GM21360 (cell line): Measurements from ENCODE around the gene ICAM3.

Experiments used
- ATAC-seq: cut with Tn5 transposase; IDR thresholded peaks from one replicate; pipeline ENCODE4 v1.9.1; 2021; ENCODE audit warnings: mild to moderate bottlenecking, moderate library complexity; ENCODE audit not compliant: unreplicated experiment

Gene ICAM3

GRCh38 chr19:10321417-10321797, 18.0 kb downstream of the ICAM3 start:
- ATAC-seq = no peak

DNA sequence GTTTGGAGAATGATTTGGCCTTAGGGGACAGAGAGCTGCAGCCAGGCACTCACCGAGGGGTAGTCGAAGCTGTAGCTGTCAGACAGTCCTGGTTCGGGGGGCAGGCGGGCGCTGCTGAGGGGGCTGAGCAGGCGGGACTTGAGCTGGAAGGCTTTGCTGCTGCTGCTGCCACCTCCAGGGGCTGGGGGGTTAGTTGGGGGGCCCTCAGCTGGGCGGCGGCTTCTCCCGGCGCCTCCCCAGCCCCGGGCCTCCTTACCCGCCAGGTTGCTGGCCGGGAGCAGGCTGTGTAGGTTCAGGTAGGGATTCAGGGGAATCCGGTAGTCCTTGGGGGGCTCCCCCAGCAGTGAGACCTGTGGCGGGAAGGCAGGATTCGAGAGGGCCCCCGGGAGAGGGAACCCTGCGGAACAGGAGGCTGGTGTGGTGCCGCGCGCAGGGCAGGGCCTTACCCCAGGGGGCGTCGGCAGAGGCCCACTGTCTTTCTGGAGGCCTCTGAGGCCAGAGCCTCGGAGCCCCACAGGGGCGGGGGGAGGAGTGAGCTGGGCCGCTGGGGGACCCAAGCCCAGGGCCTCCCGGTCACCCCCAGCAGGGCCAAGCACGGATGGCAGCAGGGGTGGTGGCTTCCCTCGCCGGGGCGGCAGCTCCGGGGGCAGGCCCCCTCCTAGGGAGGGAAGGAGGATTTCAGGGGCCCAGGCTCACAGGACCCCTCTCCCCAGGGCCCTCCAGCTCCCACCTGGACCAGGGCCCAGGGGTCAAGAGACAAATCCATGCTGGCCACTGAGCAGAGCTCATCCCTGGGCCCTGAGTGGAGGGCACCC, 18.6 kb downstream of the ICAM3 start:
- ATAC-seq = no peak

- no peak for ATAC-seq
These were observed 20.4 kb downstream of the ICAM3 start for GRCh38 chr19:10318807-10319682.

GRCh38 chr19:10317857-10318462, 21.5 kb downstream of the ICAM3 start:
- ATAC-seq = no peak

DNA sequence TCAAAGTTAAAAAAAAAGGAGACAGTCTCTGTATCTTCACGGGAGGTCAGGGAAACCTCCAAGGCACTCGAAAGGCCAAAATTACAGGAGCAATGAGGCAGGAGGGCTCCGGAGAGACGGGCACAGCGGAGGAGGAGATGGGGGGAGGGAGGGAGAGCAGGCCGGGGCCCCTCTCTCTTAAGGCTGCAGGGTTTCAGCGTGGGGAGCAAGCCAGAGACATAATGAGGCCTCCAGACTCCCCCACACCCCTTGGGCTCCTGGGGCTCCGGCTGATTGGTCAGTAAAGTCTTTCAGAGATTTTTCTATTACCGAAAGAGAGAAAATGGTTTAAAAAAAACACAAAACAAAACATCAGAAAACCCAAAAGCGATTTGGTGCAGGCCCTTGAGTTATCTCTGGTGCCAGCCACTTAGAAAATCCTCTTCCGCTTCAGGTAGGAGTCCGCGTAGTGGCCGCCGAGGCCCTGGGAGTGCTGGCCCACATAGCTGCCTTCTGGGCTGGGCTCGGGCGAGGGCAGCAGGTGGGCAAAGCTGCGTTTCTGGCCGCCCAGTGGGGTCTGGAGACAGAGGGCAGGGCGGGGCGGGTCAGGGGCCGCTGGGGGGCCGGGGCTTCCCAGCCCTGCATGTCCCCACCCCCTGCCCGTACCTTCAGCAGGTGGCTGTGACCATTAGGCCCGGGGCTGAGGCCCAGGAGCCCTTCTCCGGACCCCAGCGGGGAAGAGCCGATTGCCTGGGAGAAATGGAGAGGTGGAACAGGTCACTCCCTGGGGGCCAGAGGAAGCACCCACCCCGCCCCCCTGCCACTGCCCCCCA, 22.2 kb downstream of the ICAM3 start:
- no peak for ATAC-seq

- ATAC-seq = peak; percentile 17
These were observed 23.0 kb downstream of the ICAM3 start for GRCh38 chr19:10316229-10317044.

DNA sequence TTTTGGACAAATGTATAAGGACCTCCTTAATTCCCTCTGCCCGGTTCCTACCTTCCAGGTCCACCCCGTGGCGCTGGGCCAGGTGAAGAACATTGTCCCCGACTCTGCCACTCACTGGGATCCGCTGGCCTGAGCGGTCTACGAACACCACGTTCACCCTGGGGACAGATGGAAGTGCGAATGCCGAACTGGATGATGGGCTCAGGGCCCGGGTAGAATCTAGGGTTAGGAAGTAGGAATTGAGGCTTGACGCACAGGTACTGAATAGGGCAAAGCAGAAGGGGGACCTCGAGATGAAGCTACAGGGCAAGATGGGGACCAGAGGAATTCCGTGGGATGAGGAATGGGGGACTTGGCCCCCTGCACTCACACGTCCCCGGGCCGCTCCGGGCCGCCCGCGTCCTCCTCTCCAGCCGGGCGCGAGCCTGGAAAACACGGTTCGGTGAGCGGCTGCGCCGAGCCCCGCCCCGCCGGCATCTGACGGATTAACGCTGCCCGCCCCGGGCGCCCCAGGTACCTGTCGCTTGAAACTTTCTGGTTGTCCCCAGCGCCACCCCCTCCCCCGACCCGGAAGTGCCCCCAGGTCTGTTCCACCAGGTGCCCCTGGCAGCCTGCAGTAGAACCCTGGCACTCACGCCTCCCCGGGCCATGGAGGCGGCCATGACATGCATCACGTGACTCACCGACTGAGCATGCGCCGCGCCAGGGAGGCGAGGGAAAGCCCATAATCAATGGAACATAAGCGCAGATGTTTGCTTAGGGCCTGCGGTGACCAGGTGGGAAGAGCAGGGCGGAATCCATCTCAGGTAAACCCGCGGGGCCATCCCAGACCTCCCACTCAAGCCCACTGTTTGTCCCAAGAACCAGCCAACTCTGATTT, 23.8 kb downstream of the ICAM3 start, which contains the start of gene FDX2:
Gene FDX2 (minus strand): TSS at position 681 of the 880 bp plus-strand sequence. CDS start 19 bp downstream, at position 662.
- peak; percentile 63 for ATAC-seq

DNA sequence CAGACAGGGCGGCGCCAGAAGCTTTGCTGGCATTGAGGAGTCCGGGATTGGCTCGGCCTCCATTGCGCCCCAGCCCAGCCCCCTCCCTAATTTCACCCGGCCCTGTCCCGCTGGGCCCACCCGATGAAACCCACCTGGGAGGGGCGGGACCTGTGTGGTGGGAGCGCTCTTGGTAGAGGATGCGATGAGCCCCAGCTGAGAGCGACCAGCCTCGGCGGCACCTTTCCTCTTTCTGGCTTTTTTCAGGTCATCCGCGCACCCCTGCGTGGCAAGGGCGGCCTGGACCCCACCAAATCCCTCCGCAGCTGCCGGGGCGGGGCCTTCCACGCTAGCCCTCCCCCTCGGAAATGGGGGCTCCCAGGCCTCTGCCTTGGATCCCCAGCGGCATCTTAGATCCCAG, 30.0 kb downstream of the ICAM3 start, which contains the start of gene ZGLP1:
Gene ZGLP1 (minus strand): TSS at position 393 of the 400 bp plus-strand sequence.
- no peak for ATAC-seq

DNA sequence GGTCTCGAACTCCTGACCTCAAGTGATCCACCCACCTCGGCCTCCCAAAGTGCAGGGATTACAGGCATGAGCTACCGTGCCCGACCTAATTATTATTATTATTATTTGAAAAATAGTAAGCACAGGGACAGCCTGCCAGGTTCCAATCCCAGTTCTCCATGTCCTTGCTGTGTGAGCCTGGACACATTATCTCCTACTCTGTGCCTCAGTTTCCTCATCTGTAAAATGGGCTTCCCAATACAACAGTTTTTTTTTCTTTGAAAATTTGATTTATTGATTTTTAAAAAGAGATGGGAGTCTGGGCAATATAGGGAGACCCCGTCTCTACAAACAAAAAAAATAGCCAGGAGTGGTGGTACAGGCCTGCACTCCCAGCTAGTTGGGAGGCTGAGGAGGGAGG, 33.1 kb downstream of the ICAM3 start:
- ATAC-seq = no peak

DNA sequence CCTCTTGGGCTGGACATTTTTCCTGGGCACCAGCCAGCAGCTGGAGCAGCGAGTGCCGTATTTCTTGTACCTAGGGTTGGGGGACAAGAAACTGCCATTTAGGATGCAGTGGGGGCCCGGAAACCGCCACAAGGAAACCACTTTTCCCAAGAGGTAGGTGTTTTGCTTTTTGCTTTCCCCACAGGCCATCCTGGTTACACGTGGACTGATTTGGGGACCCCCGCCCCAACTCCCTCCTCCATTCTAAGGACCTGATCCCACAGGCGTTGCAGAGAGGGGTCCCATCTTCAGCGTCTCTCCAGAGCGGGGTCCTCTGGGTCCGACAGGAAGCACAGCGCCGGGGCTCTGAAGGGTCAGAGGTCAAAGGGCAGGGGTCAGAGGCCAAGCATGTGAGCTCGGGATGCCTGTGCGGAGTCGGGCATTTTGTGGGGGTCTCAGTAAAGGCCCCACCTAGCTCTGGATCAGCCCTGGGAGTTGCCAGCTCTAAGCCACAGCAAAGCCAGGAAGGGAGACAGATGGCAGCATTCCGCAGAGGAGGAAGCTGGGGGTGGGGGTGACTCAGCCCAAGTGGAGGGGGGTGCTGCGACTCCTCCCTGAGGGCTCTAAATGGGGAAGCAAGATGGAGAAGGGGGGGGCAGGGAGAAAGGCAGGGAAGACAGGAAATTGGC, 34.2 kb downstream of the ICAM3 start:
- no peak for ATAC-seq

- no peak for ATAC-seq
These were observed 39.6 kb downstream of the ICAM3 start for GRCh38 chr19:10299545-10300458.

GRCh38 chr19:10295847-10296591, 43.4 kb downstream of the ICAM3 start:
- no peak for ATAC-seq

- ATAC-seq = no peak
These were observed 44.0 kb downstream of the ICAM3 start for GRCh38 chr19:10295305-10295846.

- no peak for ATAC-seq
These were observed 45.1 kb downstream of the ICAM3 start for GRCh38 chr19:10294368-10294697.

GRCh38 chr19:10293637-10294367, 45.6 kb downstream of the ICAM3 start:
- no peak for ATAC-seq
